Neural progenitor cell (in vitro differentiated cells): ENCODE measurements around the gene TADA2B. TPM values are rescaled to one million over a fixed set of nuclear protein-coding genes. Genes with fewer than 3 reads are reported as not detected.
"Not testable (repeated sequence)": the region's sequence is repeated elsewhere in the genome, so short reads cannot be mapped to it uniquely, and the experiment has no call there.

Experiments used
- DNase-seq: peaks from one replicate; pipeline ENCODE4 v3.0.0-alpha.2; 2016; ENCODE audit warnings: low spot score
- H2AFZ ChIP-seq: fragments of 200-600 bp; sonication (generic); replicated peaks from 2 replicates; pipeline ENCODE4 v1.6.1; 2016; ENCODE audit warnings: antibody characterized with exemption
- H3F3A ChIP-seq: fragments of 200-600 bp; sonication (generic); 2 replicates; pipeline ENCODE4 v1.6.1; 2016; ENCODE audit warnings: antibody characterized with exemption, low read depth
- H3K27ac ChIP-seq: fragments of 200-600 bp; sonication (generic); 2 replicates; pipeline ENCODE4 v1.5.1; 2016; ENCODE audit warnings: mild to moderate bottlenecking
- H3K27me3 ChIP-seq: fragments of 200-600 bp; sonication (generic); 2 replicates; pipeline ENCODE4 v1.6.1; 2016; ENCODE audit warnings: mild to moderate bottlenecking, moderate library complexity
- H3K36me3 ChIP-seq: fragments of 200-600 bp; sonication (generic); 2 replicates; pipeline ENCODE4 v1.5.1; 2016
- H3K4me1 ChIP-seq: fragments of 200-600 bp; sonication (generic); 2 replicates; pipeline ENCODE4 v1.6.1; 2016; ENCODE audit warnings: mixed run types
- H3K4me2 ChIP-seq: fragments of 200-600 bp; sonication (generic); 2 replicates; pipeline ENCODE4 v1.6.1; 2016
- H3K4me3 ChIP-seq: fragments of 200-600 bp; sonication (generic); 2 replicates; pipeline ENCODE4 v1.5.1; 2016
- H3K79me2 ChIP-seq: fragments of 200-600 bp; sonication (generic); 2 replicates; pipeline ENCODE4 v1.6.1; 2016; ENCODE audit warnings: low read depth
- H3K9ac ChIP-seq: fragments of 200-600 bp; sonication (generic); 2 replicates; pipeline ENCODE4 v1.6.1; 2016
- H3K9me3 ChIP-seq: fragments of 200-600 bp; sonication (generic); 2 replicates; pipeline ENCODE4 v1.5.1; 2016; ENCODE audit warnings: low read depth
- H4K20me1 ChIP-seq: fragments of 200-600 bp; sonication (generic); 2 replicates; pipeline ENCODE4 v1.6.1; 2016; ENCODE audit warnings: low read depth
- H3K27ac Mint-ChIP-seq: 3 replicates; pipeline ENCODE4 v1.8.0; 2021; ENCODE audit warnings: mixed read lengths
- H3K27me3 Mint-ChIP-seq: 2 replicates; pipeline ENCODE4 v1.8.0; 2022; ENCODE audit warnings: low read depth, mild to moderate bottlenecking, inconsistent platforms, moderate library complexity, mixed read lengths; ENCODE audit not compliant: insufficient read depth
- H3K36me3 Mint-ChIP-seq: 3 replicates; pipeline ENCODE4 v1.8.0; 2021; ENCODE audit warnings: mixed read lengths
- H3K4me1 Mint-ChIP-seq: 3 replicates; pipeline ENCODE4 v1.8.0; 2021; ENCODE audit warnings: mixed read lengths
- H3K4me3 Mint-ChIP-seq: 3 replicates; pipeline ENCODE4 v1.8.0; 2021; ENCODE audit warnings: mild to moderate bottlenecking, moderate library complexity, mixed read lengths
- H3K9me3 Mint-ChIP-seq: 3 replicates; pipeline ENCODE4 v1.8.0; 2020; ENCODE audit warnings: mixed read lengths
- EZH2 ChIP-seq: fragments of 200-600 bp; sonication (generic); IDR thresholded peaks from 2 replicates; pipeline ENCODE4 v1.6.1; 2017; ENCODE audit warnings: antibody characterized with exemption, mild to moderate bottlenecking, moderate library complexity
- EZH2phosphoT487 ChIP-seq: fragments of 200-600 bp; sonication (generic); IDR thresholded peaks from 2 replicates; pipeline ENCODE4 v1.6.1; 2017; ENCODE audit warnings: antibody characterized with exemption
- total RNA-seq: library from RNA; depleted of rRNA; stranded (reverse); fragments of >200 nt; gene quantifications from 2 replicates; pipeline ENCODE4 v1.2.3, GENCODE V29; 2015; ENCODE audit warnings: low replicate concordance
- TF ChIP-seq, protein P1 (sequence below): fragments of 200-600 bp; sonication (generic); IDR thresholded peaks from 2 replicates; pipeline ENCODE4 v1.5.1; 2017; ENCODE audit warnings: antibody characterized with exemption, mild to moderate bottlenecking

Gene TADA2B
- total RNA-seq, 1 donor from 2014 or later: 12.6 TPM

DNA sequence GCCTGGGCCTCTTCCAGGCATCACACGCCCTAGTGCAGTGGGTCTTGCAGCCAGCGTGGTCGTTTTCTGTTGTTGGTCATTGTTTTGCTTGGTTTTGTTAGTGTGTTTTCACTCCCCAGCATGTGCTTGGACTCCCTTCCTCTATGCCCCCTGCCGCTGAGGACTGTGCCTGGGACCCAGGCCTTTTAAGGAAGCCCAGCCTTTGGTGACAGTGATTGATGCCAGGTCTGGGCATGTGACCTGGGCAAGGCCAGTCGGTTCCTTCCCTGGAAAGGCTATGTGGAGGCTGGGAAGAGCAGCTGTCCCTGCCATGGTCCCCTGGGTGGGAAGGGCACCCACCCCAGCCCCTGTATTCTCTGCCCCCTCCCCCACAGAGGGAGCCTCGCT is 33.5 kb downstream of the TADA2B start:
- peaks cover 3% of the 10 kb centered on the region for H3K27me3 Mint-ChIP-seq
- H3F3A ChIP-seq: no peaks in the 10 kb centered on the region
- no peak overlapping the region for H3K4me2 ChIP-seq
- DNase-seq: no peak
- H3K9me3 ChIP-seq: peaks cover 5% of the 10 kb centered on the region
- H3K4me3 Mint-ChIP-seq: peak overlapping the region; percentile 15
- H3K9me3 Mint-ChIP-seq: peaks cover 4% of the 10 kb centered on the region
- no peaks in the 10 kb centered on the region for H3K4me1 Mint-ChIP-seq
- H3K4me1 ChIP-seq: no peaks in the 10 kb centered on the region
- no peak overlapping the region for H3K9ac ChIP-seq
- no peak overlapping the region for H3K27ac ChIP-seq
- TF ChIP-seq EZH2 (no peak), EZH2phosphoT487 (no peak)
- TF ChIP-seq, protein P1, sequence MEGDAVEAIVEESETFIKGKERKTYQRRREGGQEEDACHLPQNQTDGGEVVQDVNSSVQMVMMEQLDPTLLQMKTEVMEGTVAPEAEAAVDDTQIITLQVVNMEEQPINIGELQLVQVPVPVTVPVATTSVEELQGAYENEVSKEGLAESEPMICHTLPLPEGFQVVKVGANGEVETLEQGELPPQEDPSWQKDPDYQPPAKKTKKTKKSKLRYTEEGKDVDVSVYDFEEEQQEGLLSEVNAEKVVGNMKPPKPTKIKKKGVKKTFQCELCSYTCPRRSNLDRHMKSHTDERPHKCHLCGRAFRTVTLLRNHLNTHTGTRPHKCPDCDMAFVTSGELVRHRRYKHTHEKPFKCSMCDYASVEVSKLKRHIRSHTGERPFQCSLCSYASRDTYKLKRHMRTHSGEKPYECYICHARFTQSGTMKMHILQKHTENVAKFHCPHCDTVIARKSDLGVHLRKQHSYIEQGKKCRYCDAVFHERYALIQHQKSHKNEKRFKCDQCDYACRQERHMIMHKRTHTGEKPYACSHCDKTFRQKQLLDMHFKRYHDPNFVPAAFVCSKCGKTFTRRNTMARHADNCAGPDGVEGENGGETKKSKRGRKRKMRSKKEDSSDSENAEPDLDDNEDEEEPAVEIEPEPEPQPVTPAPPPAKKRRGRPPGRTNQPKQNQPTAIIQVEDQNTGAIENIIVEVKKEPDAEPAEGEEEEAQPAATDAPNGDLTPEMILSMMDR: no peak
- H3K79me2 ChIP-seq: no peaks in the 10 kb centered on the region
- H3K27me3 ChIP-seq: peaks cover 25% of the 10 kb centered on the region
- no peaks in the 10 kb centered on the region for H3K36me3 Mint-ChIP-seq
- H3K4me3 ChIP-seq: no peak overlapping the region
- H2AFZ ChIP-seq: no peak overlapping the region
- H3K27ac Mint-ChIP-seq: no peak overlapping the region
- no peaks in the 10 kb centered on the region for H3K36me3 ChIP-seq
- H4K20me1 ChIP-seq: no peaks in the 10 kb centered on the region

DNA sequence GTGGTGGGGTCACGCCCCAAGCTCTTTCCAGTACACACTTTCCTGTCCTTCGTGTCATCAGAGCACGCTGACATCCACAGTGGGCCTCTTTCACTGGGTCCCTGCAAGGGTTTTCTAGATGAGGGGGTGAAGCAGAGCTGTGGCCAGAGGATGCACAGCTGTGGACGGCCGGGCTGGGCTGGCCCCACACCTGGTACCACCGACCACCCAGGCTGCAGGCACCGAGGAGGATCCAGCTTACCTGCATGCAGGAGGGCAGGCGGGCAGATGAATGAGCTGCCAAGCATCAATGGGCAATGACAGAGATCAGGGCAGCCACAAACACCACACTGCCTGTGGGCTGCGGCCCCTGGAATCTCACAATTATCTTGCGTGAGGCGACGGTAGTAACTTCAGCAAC is 34.2 kb downstream of the TADA2B start:
- peak overlapping the region; percentile 50 for H3K4me3 Mint-ChIP-seq
- peaks cover 4% of the 10 kb centered on the region for H3K9me3 Mint-ChIP-seq
- H3K27ac Mint-ChIP-seq: no peak overlapping the region
- no peak overlapping the region for H3K9ac ChIP-seq
- no peaks in the 10 kb centered on the region for H3K79me2 ChIP-seq
- H3K4me1 ChIP-seq: no peaks in the 10 kb centered on the region
- H3F3A ChIP-seq: no peaks in the 10 kb centered on the region
- DNase-seq: no peak
- no peaks in the 10 kb centered on the region for H4K20me1 ChIP-seq
- peaks cover 5% of the 10 kb centered on the region for H3K27me3 Mint-ChIP-seq
- no peak overlapping the region for H3K27ac ChIP-seq
- peaks cover 5% of the 10 kb centered on the region for H3K9me3 ChIP-seq
- no peak overlapping the region for H2AFZ ChIP-seq
- H3K4me1 Mint-ChIP-seq: no peaks in the 10 kb centered on the region
- no peaks in the 10 kb centered on the region for H3K36me3 Mint-ChIP-seq
- TF ChIP-seq EZH2phosphoT487 (no peak), EZH2 (no peak)
- TF ChIP-seq, protein P1: no peak
- H3K4me3 ChIP-seq: no peak overlapping the region
- no peak overlapping the region for H3K4me2 ChIP-seq
- peaks cover 19% of the 10 kb centered on the region for H3K27me3 ChIP-seq
- no peaks in the 10 kb centered on the region for H3K36me3 ChIP-seq

DNA sequence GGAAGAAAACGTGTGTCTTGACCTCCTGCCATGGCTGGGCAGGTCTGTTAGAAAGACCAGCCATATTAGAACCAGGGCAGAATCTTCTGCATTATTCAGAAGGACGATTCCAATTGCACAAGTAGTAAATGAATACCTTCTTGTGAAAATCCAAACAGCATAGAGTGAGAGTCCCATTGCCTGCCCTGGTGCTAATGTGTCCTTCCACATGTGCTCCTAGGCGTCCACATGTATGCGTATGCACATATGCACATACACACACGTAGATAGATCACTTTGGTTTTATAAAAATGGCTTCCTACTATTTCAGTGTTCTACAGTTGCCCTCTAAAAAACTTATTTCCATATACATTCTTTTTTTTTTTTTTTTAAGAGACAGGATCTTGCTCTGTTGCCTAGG is 34.9 kb downstream of the TADA2B start:
- H3K9me3 ChIP-seq: peaks cover 5% of the 10 kb centered on the region
- H3F3A ChIP-seq: no peaks in the 10 kb centered on the region
- no peak overlapping the region for H3K4me2 ChIP-seq
- no peak for DNase-seq
- H2AFZ ChIP-seq: no peak overlapping the region
- H3K4me1 ChIP-seq: no peaks in the 10 kb centered on the region
- H3K27ac ChIP-seq: no peak overlapping the region
- peaks cover 25% of the 10 kb centered on the region for H3K27me3 ChIP-seq
- peaks cover 4% of the 10 kb centered on the region for H3K9me3 Mint-ChIP-seq
- H3K9ac ChIP-seq: no peak overlapping the region
- H3K27ac Mint-ChIP-seq: no peak overlapping the region
- no peaks in the 10 kb centered on the region for H3K4me1 Mint-ChIP-seq
- no peaks in the 10 kb centered on the region for H4K20me1 ChIP-seq
- no peak overlapping the region for H3K4me3 Mint-ChIP-seq
- H3K4me3 ChIP-seq: no peak overlapping the region
- H3K36me3 Mint-ChIP-seq: no peaks in the 10 kb centered on the region
- TF ChIP-seq EZH2 (no peak), EZH2phosphoT487 (no peak)
- TF ChIP-seq, protein P1: no peak
- H3K36me3 ChIP-seq: no peaks in the 10 kb centered on the region
- peaks cover 5% of the 10 kb centered on the region for H3K27me3 Mint-ChIP-seq
- no peaks in the 10 kb centered on the region for H3K79me2 ChIP-seq

DNA sequence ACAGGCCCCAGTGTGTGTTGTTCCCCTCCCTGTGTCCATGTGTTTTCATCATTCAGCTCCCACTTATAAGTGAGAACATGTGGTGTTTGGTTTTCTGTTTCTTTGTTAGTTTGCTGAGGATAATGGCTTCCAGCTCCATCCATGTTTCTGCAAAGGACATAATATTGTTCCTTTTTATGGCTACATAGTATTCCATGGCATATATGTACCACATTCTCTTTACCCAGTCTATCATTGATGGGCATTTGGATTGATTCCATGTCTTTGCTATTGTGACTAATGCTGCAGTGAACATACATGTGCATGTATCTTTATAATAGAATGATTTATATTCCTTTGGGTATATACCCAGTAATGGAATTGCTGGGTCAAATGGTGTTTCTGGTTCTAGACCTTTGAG is 36.3 kb downstream of the TADA2B start:
- H3K36me3 ChIP-seq, H3K4me1 Mint-ChIP-seq, H3K9me3 ChIP-seq, DNase-seq, H2AFZ ChIP-seq, H3K27ac ChIP-seq, H3K4me3 ChIP-seq, H3K27me3 Mint-ChIP-seq, H3K36me3 Mint-ChIP-seq, H3K79me2 ChIP-seq, H3K9ac ChIP-seq, H3K27ac Mint-ChIP-seq, H3K4me2 ChIP-seq, H3K4me3 Mint-ChIP-seq, H4K20me1 ChIP-seq, H3K9me3 Mint-ChIP-seq, H3K4me1 ChIP-seq, H3F3A ChIP-seq: not testable (repeated sequence)
- H3K27me3 ChIP-seq: peaks cover 32% of the 10 kb centered on the region

DNA sequence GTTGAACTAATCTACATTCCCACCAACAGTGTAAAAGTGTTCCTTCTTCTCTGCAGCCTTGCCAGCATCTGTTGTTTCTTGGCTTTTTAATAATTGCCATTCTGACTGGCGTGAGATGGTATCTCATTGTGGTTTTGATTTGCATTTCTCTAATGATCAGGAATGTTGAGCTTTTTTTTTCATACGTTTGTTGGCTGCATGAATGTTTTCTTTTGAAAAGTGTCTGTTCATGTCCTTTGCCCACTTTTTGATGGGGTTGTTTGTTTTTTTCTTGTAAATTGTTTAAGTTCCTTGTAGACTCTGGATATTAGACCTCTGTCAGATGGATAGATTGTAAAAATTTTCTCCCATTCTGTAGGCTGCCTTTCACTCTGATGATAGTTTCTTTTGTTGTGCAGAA is 36.7 kb downstream of the TADA2B start:
- H3K79me2 ChIP-seq, H3F3A ChIP-seq, H3K27ac ChIP-seq, H3K36me3 Mint-ChIP-seq, H3K9ac ChIP-seq, H3K9me3 Mint-ChIP-seq, H3K4me1 ChIP-seq, H4K20me1 ChIP-seq, DNase-seq, H3K36me3 ChIP-seq, H3K4me3 ChIP-seq, H2AFZ ChIP-seq, H3K4me1 Mint-ChIP-seq, H3K4me3 Mint-ChIP-seq, H3K27me3 Mint-ChIP-seq, H3K4me2 ChIP-seq, H3K9me3 ChIP-seq, H3K27ac Mint-ChIP-seq: not testable (repeated sequence)
- peaks cover 33% of the 10 kb centered on the region for H3K27me3 ChIP-seq
